Effector memory CD4-positive, alpha-beta T cell (primary cell): ENCODE data around the gene KPNA4.
"Not testable (repeated sequence)": the region's sequence is repeated elsewhere in the genome, so short reads cannot be mapped to it uniquely, and the experiment has no call there.

Source experiments
- DNase-seq, 3 donors: peaks; one replicate each; pipeline ENCODE4 v3.0.0-alpha.2; 2020
- H3K27ac ChIP-seq: 2 replicates; pipeline ENCODE4 v1.7.0; 2013; ENCODE audit warnings: mild to moderate bottlenecking, low read length, moderate library complexity; ENCODE audit not compliant: insufficient read depth, poor library complexity, severe bottlenecking
- H3K27me3 ChIP-seq: replicated peaks from 2 replicates; pipeline ENCODE4 v1.7.0; 2013; ENCODE audit warnings: mild to moderate bottlenecking, low read length; ENCODE audit not compliant: insufficient read depth, control insufficient read depth, poor library complexity, severe bottlenecking
- H3K36me3 ChIP-seq: 2 replicates; pipeline ENCODE4 v1.7.0; 2013; ENCODE audit warnings: mild to moderate bottlenecking, low read length, moderate library complexity; ENCODE audit not compliant: control insufficient read depth, insufficient read depth
- H3K4me1 ChIP-seq: 2 replicates; pipeline ENCODE4 v1.7.0; 2013; ENCODE audit warnings: low read length, mild to moderate bottlenecking; ENCODE audit not compliant: control insufficient read depth, insufficient read depth, poor library complexity, severe bottlenecking
- H3K4me3 ChIP-seq: 2 replicates; pipeline ENCODE4 v1.7.0; 2013; ENCODE audit warnings: low read length, low read depth, mild to moderate bottlenecking; ENCODE audit not compliant: insufficient read depth, poor library complexity, severe bottlenecking
- H3K9me3 ChIP-seq: 2 replicates; pipeline ENCODE4 v1.7.0; 2013; ENCODE audit warnings: mild to moderate bottlenecking, low read length, moderate library complexity; ENCODE audit not compliant: control insufficient read depth
- total RNA-seq, 3 donors: gene quantifications; one replicate each; lab custom pipeline; 2026; lab: John Stamatoyannopoulos, UW

Gene KPNA4
- total RNA-seq: 116 to 139 (median 136) reads per million in 3 donors

GRCh38 chr3:160565442-160566403, at the start of gene KPNA4:
KPNA4 (minus strand) TSS chr3:160565571; CDS start chr3:160565282, 289 bp downstream.
- Histone ChIP-seq H3K27me3 (no peaks in the 10 kb centered on the region), H3K27ac (peak within 1 kb of the TSS; percentile 90), H3K4me3 (peak within 1 kb of the TSS; percentile 84), H3K4me1 (peaks cover 29% of the 10 kb centered on the region), H3K9me3 (no peaks in the 10 kb centered on the region), H3K36me3 (no peaks in the 10 kb centered on the region)
- DNase-seq: peak; percentile 94 to 96 (median 95)

DNA sequence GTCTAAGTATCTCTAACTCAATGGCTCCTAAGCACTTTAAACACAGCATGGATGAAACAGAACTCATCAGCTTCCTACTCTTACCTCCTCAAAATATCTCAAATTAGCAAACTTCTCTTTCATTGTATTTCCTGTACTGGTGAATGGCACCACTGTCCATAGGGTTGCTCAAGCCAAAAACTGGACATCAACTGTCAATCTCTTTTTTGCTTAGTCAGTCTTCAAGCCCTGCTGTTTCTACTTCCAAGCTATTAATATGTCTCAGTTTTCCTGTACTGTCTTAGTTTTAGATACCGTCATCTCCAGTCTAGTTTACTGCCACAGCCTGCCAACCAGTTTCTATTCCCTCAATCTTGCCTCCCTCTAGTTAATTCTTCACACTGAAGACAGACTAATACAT, 48.3 kb upstream of the KPNA4 start:
- Histone ChIP-seq H3K4me3 (no peak overlapping the region), H3K36me3 (no peaks in the 10 kb centered on the region), H3K27me3 (peaks cover 4% of the 10 kb centered on the region), H3K9me3 (no peaks in the 10 kb centered on the region), H3K27ac (no peak overlapping the region), H3K4me1 (no peaks in the 10 kb centered on the region)
- no peak for DNase-seq

DNA sequence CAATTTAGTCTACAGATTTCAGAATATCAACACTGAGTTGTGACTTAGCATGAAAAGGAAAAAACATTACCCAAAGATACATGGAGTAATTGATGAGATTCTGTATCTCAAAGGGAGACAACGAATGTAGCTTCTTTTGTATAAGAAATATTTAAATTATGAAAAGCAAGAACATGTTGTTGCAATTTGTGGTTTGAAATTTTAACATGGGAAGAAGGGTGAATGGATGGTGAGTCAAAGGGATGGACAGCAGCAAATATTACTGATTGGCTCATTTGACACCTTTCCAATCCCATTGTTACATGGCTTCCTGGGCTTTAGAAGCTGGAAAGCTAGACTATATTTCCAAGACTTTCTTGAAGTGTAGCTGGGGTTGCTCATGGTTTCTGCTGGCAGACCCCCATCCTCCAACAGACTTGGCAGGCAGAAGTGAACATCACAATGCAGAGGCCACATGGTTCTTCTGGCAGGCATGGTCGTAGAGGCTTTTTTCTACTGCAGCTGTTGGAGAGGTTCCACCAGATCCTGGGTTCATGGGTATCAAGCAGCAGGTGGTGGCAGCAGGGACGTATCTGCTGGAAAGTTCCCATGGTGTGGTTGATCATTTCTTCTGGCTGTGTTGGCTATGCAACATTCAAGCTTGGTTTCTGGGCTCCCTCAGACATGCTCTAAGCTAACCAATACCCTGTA, 47.2 kb upstream of the KPNA4 start:
- Histone ChIP-seq H3K27ac (no peak overlapping the region), H3K27me3 (peaks cover 4% of the 10 kb centered on the region), H3K36me3 (no peaks in the 10 kb centered on the region), H3K4me3 (no peak overlapping the region), H3K4me1 (no peaks in the 10 kb centered on the region), H3K9me3 (no peaks in the 10 kb centered on the region)
- DNase-seq: no peak

DNA sequence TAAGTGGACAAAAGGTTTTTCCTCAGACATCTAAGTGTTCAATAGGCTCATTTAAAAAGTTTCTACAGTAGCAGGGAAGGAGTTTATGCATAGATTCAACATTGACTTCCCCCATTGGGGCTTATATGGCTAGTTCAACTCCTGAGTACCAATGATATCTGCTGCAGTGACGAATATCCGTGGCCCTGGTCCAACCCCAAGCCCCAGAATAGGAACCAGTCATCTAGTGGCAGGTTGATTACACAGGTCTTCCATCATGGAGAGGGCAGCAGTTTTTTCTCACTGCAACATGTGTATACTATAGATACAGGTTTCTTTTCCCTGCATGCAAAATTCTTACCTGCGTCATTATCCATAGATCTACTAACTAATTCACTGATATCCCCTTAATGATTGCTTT, 45.8 kb upstream of the KPNA4 start:
- Histone ChIP-seq H3K4me3 (no peak overlapping the region), H3K27ac (no peak overlapping the region), H3K9me3 (no peaks in the 10 kb centered on the region), H3K4me1 (no peaks in the 10 kb centered on the region), H3K36me3 (no peaks in the 10 kb centered on the region), H3K27me3 (peaks cover 4% of the 10 kb centered on the region)
- DNase-seq: no peak

DNA sequence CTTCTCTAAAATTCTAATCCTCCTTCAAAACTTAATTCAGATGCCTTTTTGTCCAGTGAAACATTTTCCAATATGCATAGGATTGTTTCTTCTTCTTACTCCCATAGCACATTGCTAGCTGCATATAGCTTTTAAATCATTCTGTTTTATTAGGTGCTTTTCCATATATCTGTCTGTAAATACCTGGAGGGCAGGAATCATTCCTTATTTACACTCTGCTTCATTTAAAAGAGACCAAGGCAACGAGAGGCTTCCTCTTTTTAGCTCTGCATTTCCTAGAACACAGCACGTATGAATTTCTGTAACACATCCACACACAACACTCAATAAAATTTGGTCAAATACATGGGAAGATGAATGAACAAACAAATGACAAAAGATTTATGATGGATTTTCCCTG, 43.5 kb upstream of the KPNA4 start:
- no peaks in the 10 kb centered on the region for H3K4me1 ChIP-seq
- H3K27ac ChIP-seq: no peak overlapping the region
- no peak for DNase-seq
- no peaks in the 10 kb centered on the region for H3K9me3 ChIP-seq
- no peaks in the 10 kb centered on the region for H3K36me3 ChIP-seq
- H3K27me3 ChIP-seq: peaks cover under 1% of the 10 kb centered on the region
- no peak overlapping the region for H3K4me3 ChIP-seq

DNA sequence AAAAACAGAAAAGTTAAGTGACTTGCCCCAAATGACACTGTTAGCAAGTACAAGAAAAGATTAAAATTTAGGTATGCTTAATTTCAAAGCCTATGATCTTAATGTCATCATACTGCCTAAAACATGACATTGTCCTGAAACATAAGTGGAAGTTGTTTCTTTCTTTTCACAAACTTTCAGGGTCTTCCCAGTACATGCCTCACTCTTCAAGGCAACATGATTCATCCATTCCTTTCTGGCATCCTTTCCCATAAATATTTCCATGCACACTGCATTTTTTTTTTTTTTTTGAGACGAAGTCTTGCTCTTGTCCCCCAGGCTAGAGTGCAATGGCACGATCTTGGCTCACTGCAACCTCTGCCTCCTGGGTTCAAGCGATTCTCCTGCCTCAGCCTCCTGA, 42.5 kb upstream of the KPNA4 start:
- Histone ChIP-seq H3K4me1 (no peaks in the 10 kb centered on the region), H3K9me3 (no peaks in the 10 kb centered on the region), H3K27ac (no peak overlapping the region), H3K36me3 (no peaks in the 10 kb centered on the region), H3K27me3 (no peaks in the 10 kb centered on the region), H3K4me3 (no peak overlapping the region)
- no peak for DNase-seq

- H3K9me3 ChIP-seq: no peaks in the 10 kb centered on the region
- H3K36me3 ChIP-seq: no peaks in the 10 kb centered on the region
- no peak overlapping the region for H3K27ac ChIP-seq
- DNase-seq: no peak
- H3K27me3 ChIP-seq: no peaks in the 10 kb centered on the region
- no peak overlapping the region for H3K4me3 ChIP-seq
- no peaks in the 10 kb centered on the region for H3K4me1 ChIP-seq
Measured at GRCh38 chr3:160605315-160605714, 39.9 kb upstream of the KPNA4 start.

DNA sequence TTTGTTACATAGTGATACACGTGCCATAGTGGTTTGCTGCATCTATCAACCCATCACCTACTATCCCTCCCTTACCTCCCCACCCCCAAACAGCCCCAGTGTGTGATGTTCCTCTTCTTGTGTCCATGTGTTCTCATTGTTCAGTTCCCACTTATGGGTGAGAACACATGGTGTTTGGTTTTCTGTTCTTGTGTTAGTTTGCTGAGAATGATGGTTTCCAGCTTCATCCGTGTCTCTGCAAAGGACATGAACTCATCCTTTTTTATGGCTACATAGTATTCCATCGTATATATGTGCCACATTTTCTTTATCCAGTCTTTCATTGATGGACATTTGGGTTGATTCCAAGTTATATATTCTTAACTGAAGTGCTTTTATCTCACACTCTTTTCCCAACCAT, 38.5 kb upstream of the KPNA4 start:
- not testable (repeated sequence) for H3K9me3 ChIP-seq, H3K27me3 ChIP-seq, H3K27ac ChIP-seq, H3K4me1 ChIP-seq, H3K4me3 ChIP-seq, DNase-seq, H3K36me3 ChIP-seq

DNA sequence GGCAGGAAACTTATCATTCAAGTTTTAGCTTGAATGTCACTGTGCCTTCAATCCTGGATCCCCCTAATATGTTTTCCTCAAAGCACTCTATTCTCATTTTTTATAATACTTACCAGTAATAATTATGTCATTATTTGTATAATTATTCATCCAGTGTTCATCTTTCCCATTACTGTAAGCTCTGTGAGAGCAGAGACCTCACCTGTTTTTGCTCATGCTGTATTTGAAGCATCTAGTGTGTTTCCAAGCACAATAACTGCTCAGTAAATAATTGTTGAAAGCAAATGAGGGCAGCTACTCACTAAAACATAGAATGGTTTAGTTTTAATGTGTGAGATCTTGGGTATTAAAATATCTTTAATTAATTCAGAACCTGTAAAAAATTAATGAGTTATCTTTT, 36.9 kb upstream of the KPNA4 start:
- DNase-seq: no peak

DNA sequence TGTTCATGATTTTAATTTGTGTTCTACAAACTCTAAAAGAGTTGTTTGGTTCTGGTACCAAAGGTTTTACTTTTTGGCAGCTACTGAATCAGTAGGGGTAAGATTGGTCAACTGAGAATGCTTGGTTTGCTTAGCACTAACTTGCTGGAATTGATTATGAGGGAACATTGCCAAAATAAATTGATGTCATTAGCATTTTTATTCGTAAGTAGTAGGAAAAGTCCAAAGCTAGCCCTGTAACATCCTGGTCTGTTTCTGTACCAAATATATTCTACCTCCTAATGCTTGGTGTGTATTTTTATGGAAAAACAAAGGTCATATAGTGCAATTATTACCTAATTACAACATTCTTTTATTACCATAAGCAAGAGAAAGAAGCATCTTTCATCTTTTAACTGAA, 35.9 kb upstream of the KPNA4 start:
- H3K27me3 ChIP-seq: no peaks in the 10 kb centered on the region
- no peak overlapping the region for H3K27ac ChIP-seq
- H3K9me3 ChIP-seq: no peaks in the 10 kb centered on the region
- H3K4me3 ChIP-seq: no peak overlapping the region
- H3K36me3 ChIP-seq: no peaks in the 10 kb centered on the region
- no peaks in the 10 kb centered on the region for H3K4me1 ChIP-seq
- DNase-seq: no peak

More for the DNA sequence above, 36.9 kb upstream of the KPNA4 start:
- Histone ChIP-seq H3K36me3 (no peaks in the 10 kb centered on the region), H3K27me3 (no peaks in the 10 kb centered on the region), H3K4me3 (no peak overlapping the region), H3K4me1 (no peaks in the 10 kb centered on the region), H3K9me3 (no peaks in the 10 kb centered on the region), H3K27ac (no peak overlapping the region)
